Stomach (tissue), 4 donors: ENCODE results near the gene ABAT.

Source experiments
- EP300 ChIP-seq: sonication (generic); formaldehyde crosslinking; IDR thresholded peaks from one replicate; pipeline ENCODE4 v1.6.1; 2017; ENCODE audit warnings: antibody characterized with exemption
- TF ChIP-seq, protein P1 (sequence below), 7 experiments: fragments of 450-650 bp in 4 of 7; fragments of 200-600 bp in 3 of 7; sonication (generic) in 3 of 7; IDR thresholded peaks; one replicate each; pipeline ENCODE4 v1.5.1; 2016 to 2019; ENCODE audit warnings: antibody characterized with exemption in 7 of 7, control low read depth in 2 of 7, mild to moderate bottlenecking in 1 of 7

DNA sequence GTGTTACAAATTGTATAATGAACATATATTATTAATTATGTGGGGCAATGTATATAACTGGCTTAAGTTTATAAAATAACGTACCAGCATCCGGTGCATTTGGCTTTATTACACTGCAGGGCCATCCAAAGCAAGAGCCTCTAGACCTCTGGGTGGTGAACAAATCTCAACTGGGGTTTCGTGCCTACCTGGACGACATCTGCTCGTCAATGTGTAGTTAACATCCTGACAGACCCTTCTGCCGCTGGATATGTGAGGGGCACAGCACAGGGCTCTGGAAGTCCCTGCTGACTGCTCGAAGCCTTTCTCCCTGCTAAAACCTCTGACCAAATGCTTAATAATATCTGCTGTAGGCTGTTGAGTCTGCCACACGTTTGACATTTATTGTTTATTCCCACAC lies 120.7 kb downstream of the ABAT start:
- no peak for TF ChIP-seq EP300
- TF ChIP-seq, protein P1, sequence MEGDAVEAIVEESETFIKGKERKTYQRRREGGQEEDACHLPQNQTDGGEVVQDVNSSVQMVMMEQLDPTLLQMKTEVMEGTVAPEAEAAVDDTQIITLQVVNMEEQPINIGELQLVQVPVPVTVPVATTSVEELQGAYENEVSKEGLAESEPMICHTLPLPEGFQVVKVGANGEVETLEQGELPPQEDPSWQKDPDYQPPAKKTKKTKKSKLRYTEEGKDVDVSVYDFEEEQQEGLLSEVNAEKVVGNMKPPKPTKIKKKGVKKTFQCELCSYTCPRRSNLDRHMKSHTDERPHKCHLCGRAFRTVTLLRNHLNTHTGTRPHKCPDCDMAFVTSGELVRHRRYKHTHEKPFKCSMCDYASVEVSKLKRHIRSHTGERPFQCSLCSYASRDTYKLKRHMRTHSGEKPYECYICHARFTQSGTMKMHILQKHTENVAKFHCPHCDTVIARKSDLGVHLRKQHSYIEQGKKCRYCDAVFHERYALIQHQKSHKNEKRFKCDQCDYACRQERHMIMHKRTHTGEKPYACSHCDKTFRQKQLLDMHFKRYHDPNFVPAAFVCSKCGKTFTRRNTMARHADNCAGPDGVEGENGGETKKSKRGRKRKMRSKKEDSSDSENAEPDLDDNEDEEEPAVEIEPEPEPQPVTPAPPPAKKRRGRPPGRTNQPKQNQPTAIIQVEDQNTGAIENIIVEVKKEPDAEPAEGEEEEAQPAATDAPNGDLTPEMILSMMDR (IDR thresholded peaks at IDR 0.05) = no peak
